IMR-90 (cell line): ENCODE results near the gene FARS2. TPM values are rescaled to one million over a fixed set of nuclear protein-coding genes. Genes with fewer than 3 reads are reported as not detected.

Experiments used
- ATAC-seq: fragments of 200-7000 bp; cut with Tn5 transposase; 2 replicates; pipeline ENCODE4 v1.9.1; 2020; ENCODE audit warnings: low read depth, mild to moderate bottlenecking, moderate library complexity
- BruUV-seq: library from RNA; stranded (reverse); fragments of 400-500 nt; replicated peaks from 2 replicates; lab custom pipeline; 2021; lab: Mats Ljungman, UMichigan
- CTCF ChIA-PET: fragments of 300-600 bp; formaldehyde crosslinking; extraction: SDS; loops from one replicate; lab custom pipeline; 2021; ENCODE audit warnings: antibody characterized with exemption; lab: Yijun Ruan, JAX
- POLR2A ChIA-PET: fragments of 300-600 bp; sonication (Branson Sonifier 250); formaldehyde crosslinking; loops from one replicate; lab custom pipeline; 2022; ENCODE audit warnings: antibody characterized with exemption; ENCODE audit not compliant: unreplicated experiment; lab: Charles Lee
- DNase-seq: peaks from one replicate; pipeline ENCODE4 v3.0.0; 2013
- H2AFZ ChIP-seq: replicated peaks from 2 replicates; pipeline ENCODE3; 2013; ENCODE audit warnings: low read length, mild to moderate bottlenecking; ENCODE audit not compliant: poor library complexity
- H2AK5ac ChIP-seq: 2 replicates; pipeline ENCODE4 v1.6.1; 2013; ENCODE audit warnings: low read depth, low read length, inconsistent platforms
- H2AK9ac ChIP-seq: replicated peaks from 2 replicates; pipeline ENCODE3; 2013; ENCODE audit warnings: mild to moderate bottlenecking, low read depth, low read length, moderate library complexity; ENCODE audit not compliant: poor library complexity
- H2BK120ac ChIP-seq: 2 replicates; pipeline ENCODE4 v1.6.1; 2013; ENCODE audit warnings: low read depth, low read length, inconsistent platforms
- H2BK15ac ChIP-seq: 3 replicates; pipeline ENCODE4 v1.6.1; 2013; ENCODE audit warnings: low read depth, low read length, inconsistent platforms
- H2BK20ac ChIP-seq: 2 replicates; pipeline ENCODE4 v1.6.1; 2013; ENCODE audit warnings: low read depth, mild to moderate bottlenecking, inconsistent platforms, low read length, moderate library complexity
- H2BK5ac ChIP-seq: 2 replicates; pipeline ENCODE4 v1.6.1; 2013; ENCODE audit warnings: mild to moderate bottlenecking, low read depth, low read length, inconsistent platforms; ENCODE audit not compliant: poor library complexity, severe bottlenecking
- H3K14ac ChIP-seq: replicated peaks from 2 replicates; pipeline ENCODE4 v1.6.1; 2013; ENCODE audit warnings: low read depth, low read length, inconsistent platforms
- H3K18ac ChIP-seq: 2 replicates; pipeline ENCODE4 v1.6.1; 2013; ENCODE audit warnings: low read depth, low read length, control low read depth
- H3K23ac ChIP-seq: 2 replicates; pipeline ENCODE4 v1.6.1; 2013; ENCODE audit warnings: low read depth, low read length, inconsistent platforms
- H3K27ac ChIP-seq: 2 replicates; pipeline ENCODE4 v1.5.1; 2013; ENCODE audit warnings: mild to moderate bottlenecking, control low read depth, low read length; ENCODE audit not compliant: insufficient read depth
- H3K27me3 ChIP-seq: 2 replicates; pipeline ENCODE4 v1.6.1; 2013; ENCODE audit warnings: low read length; ENCODE audit not compliant: control insufficient read depth, insufficient read depth
- H3K36me3 ChIP-seq: 2 replicates; pipeline ENCODE4 v1.6.1; 2013; ENCODE audit warnings: low read length, mixed read lengths; ENCODE audit not compliant: control insufficient read depth, insufficient read depth
- H3K4ac ChIP-seq: 2 replicates; pipeline ENCODE4 v1.6.1; 2013; ENCODE audit warnings: low read depth, low read length, inconsistent platforms
- H3K4me1 ChIP-seq: 2 replicates; pipeline ENCODE4 v1.6.1; 2013; ENCODE audit warnings: low read length, mixed read lengths; ENCODE audit not compliant: control insufficient read depth, insufficient read depth
- H3K4me2 ChIP-seq: 2 replicates; pipeline ENCODE4 v1.6.1; 2013; ENCODE audit warnings: low read depth, mild to moderate bottlenecking, control low read depth, low read length, moderate library complexity
- H3K4me3 ChIP-seq: 2 replicates; pipeline ENCODE4 v1.5.1; 2013; ENCODE audit warnings: low read depth, mild to moderate bottlenecking, control low read depth, low read length, moderate library complexity; ENCODE audit not compliant: insufficient read depth
- H3K56ac ChIP-seq: 2 replicates; pipeline ENCODE4 v1.6.1; 2013; ENCODE audit warnings: low read length, inconsistent platforms; ENCODE audit not compliant: insufficient read depth; ENCODE audit errors: extremely low read depth
- H3K79me1 ChIP-seq, 2 experiments: 2 replicates each; pipeline ENCODE4 v1.6.1; 2013; ENCODE audit warnings: low read length in 2 of 2, inconsistent platforms in 1 of 2, low read depth in 1 of 2
- H3K9ac ChIP-seq: 2 replicates; pipeline ENCODE4 v1.6.1; 2013; ENCODE audit warnings: low read depth, low read length, control low read depth
- H3K9me1 ChIP-seq: 2 replicates; pipeline ENCODE4 v1.6.1; 2013; ENCODE audit warnings: low read length, inconsistent platforms; ENCODE audit not compliant: insufficient read depth
- H3K9me3 ChIP-seq: 2 replicates; pipeline ENCODE4 v1.6.1; 2013; ENCODE audit warnings: low read length; ENCODE audit not compliant: control insufficient read depth, insufficient read depth
- H4K20me1 ChIP-seq: 2 replicates; pipeline ENCODE4 v1.6.1; 2013; ENCODE audit warnings: low read length, inconsistent platforms; ENCODE audit not compliant: insufficient read depth
- H4K5ac ChIP-seq: 2 replicates; pipeline ENCODE4 v1.6.1; 2013; ENCODE audit warnings: mild to moderate bottlenecking, low read depth, low read length, control low read depth
- H4K8ac ChIP-seq, 2 experiments: 2 replicates each; pipeline ENCODE4 v1.6.1; 2013; ENCODE audit warnings: low read depth in 2 of 2, low read length in 2 of 2, control low read depth in 1 of 2, inconsistent platforms in 1 of 2
- H4K91ac ChIP-seq: 2 replicates; pipeline ENCODE4 v1.6.1; 2013; ENCODE audit warnings: low read depth, low read length, inconsistent platforms; ENCODE audit not compliant: insufficient read depth
- BHLHE40 ChIP-seq: fragments of 150-350 bp; IDR thresholded peaks from 2 replicates; pipeline ENCODE4 v1.6.1; 2016; ENCODE audit warnings: mild to moderate bottlenecking, low read depth, low read length
- CEBPB ChIP-seq: IDR thresholded peaks from 2 replicates; pipeline ENCODE4 v1.6.1; 2012; ENCODE audit warnings: low read depth, low read length, improper control_type of control experiment
- CHD1 ChIP-seq: IDR thresholded peaks from 2 replicates; pipeline ENCODE4 v1.6.1; 2012; ENCODE audit warnings: low read depth, low read length, improper control_type of control experiment
- CTCF ChIP-seq: conservative IDR thresholded peaks from 2 replicates; pipeline ENCODE4 v1.5.1; 2012; ENCODE audit warnings: mild to moderate bottlenecking, low read depth, low read length, improper control_type of control experiment
- FOS ChIP-seq: fragments of 150-350 bp; IDR thresholded peaks from 2 replicates; pipeline ENCODE4 v1.6.1; 2016; ENCODE audit warnings: low read depth, low read length
- MAFK ChIP-seq: IDR thresholded peaks from 2 replicates; pipeline ENCODE4 v1.6.1; 2012; ENCODE audit warnings: low read depth, low read length, improper control_type of control experiment
- MAZ ChIP-seq: IDR thresholded peaks from 2 replicates; pipeline ENCODE4 v1.6.1; 2012; ENCODE audit warnings: low read depth, mild to moderate bottlenecking, low read length, improper control_type of control experiment, moderate library complexity, borderline replicate concordance
- MXI1 ChIP-seq: IDR thresholded peaks from 2 replicates; pipeline ENCODE4 v1.6.1; 2012; ENCODE audit warnings: low read depth, mild to moderate bottlenecking, low read length, moderate library complexity, borderline replicate concordance
- NFE2L2 ChIP-seq: fragments of 150-350 bp; IDR thresholded peaks from 2 replicates; pipeline ENCODE4 v1.6.1; 2016; ENCODE audit warnings: low read depth, mild to moderate bottlenecking, low read length
- POLR2A ChIP-seq: IDR thresholded peaks from 2 replicates; pipeline ENCODE4 v1.6.1; 2012; ENCODE audit warnings: mild to moderate bottlenecking, low read depth, low read length
- RAD21 ChIP-seq: IDR thresholded peaks from 2 replicates; pipeline ENCODE4 v1.6.1; 2012; ENCODE audit warnings: low read length, improper control_type of control experiment
- RCOR1 ChIP-seq: IDR thresholded peaks from 2 replicates; pipeline ENCODE4 v1.6.1; 2012; ENCODE audit warnings: mild to moderate bottlenecking, low read length, improper control_type of control experiment; ENCODE audit not compliant: insufficient replicate concordance
- RFX5 ChIP-seq: IDR thresholded peaks from 2 replicates; pipeline ENCODE4 v1.8.0; 2012; ENCODE audit warnings: low read depth, mild to moderate bottlenecking, low read length, moderate library complexity
- SMC3 ChIP-seq: fragments of 150-350 bp; IDR thresholded peaks from 2 replicates; pipeline ENCODE4 v1.6.1; 2016; ENCODE audit warnings: low read depth, mild to moderate bottlenecking, antibody characterized with exemption, low read length, moderate library complexity
- USF2 ChIP-seq: fragments of 150-350 bp; IDR thresholded peaks from 2 replicates; pipeline ENCODE4 v1.6.1; 2017; ENCODE audit warnings: mild to moderate bottlenecking, antibody characterized with exemption, low read length, low read depth
- WGBS, 2 experiments: methylation state at CpG; one replicate each; pipeline versions ENCODE4 v1.1.5 to v1.1.7; 2013; ENCODE audit warnings: missing lambda C conversion rate in 2 of 2; ENCODE audit not compliant: insufficient read length in 1 of 2; ENCODE audit errors: extremely low coverage in 2 of 2; 5-methylcytosine and 5-hydroxymethylcytosine counted together
- dilution Hi-C: fragments of 300-500 bp; cut with HindIII; formaldehyde crosslinking; loops from one replicate; pipeline ENCODE4 v1.14.3; 2018; ENCODE audit warnings: low sequenced_read_pairs; ENCODE audit not compliant: unreplicated experiment
- in situ Hi-C: fragments of 300-500 bp; cut with MboI; formaldehyde crosslinking; loops from 3 replicates; pipeline ENCODE4 v1.14.3; 2019; ENCODE audit warnings: low sequenced_read_pairs, inconsistent platforms, mixed read lengths
- intact Hi-C: fragments of 100-400 bp; cut with micrococcal nuclease; formaldehyde crosslinking; loops from 2 replicates; pipeline ENCODE4 v1.10.0; 2022
- polyA plus RNA-seq, 3 experiments: library from polyadenylated mRNA; depleted of rRNA; stranded (reverse); fragments of >200 nt; gene quantifications; 2 replicates each; pipeline ENCODE4 v1.2.3, GENCODE V29; 2012; ENCODE audit warnings: low replicate concordance in 1 of 3
- total RNA-seq: library from RNA; depleted of rRNA; stranded (reverse); fragments of >200 nt; gene quantifications from 2 replicates; pipeline ENCODE4 v1.2.3, GENCODE V29; 2012
- TF ChIP-seq, protein P1 (sequence below): fragments of 150-350 bp; IDR thresholded peaks from 2 replicates; pipeline ENCODE4 v1.6.1; 2016; ENCODE audit warnings: low read depth, mild to moderate bottlenecking, low read length, moderate library complexity, borderline replicate concordance

FARS2 gene
- total and polyA plus RNA-seq, 2 of the 4 experiments (the other 2 are of a cell fraction) = 12.1 to 28.9 TPM

GRCh38 chr6:5665667-5666066 is 404.4 kb downstream of the FARS2 start:
- H2AK5ac ChIP-seq = no peak overlapping the region
- intact Hi-C loops = no loop called here
- ChIA-PET CTCF (interaction anchor here (1.5 kb wide), 1 partner anchor 11 kb away, joined by 3 read pairs; no protein-coding TSS in a partner anchor), POLR2A (no interaction called here)
- H2AK9ac ChIP-seq = no peak overlapping the region
- H3K4me2 ChIP-seq = no peak overlapping the region
- in situ Hi-C loops = no loop called here
- H2BK120ac ChIP-seq = no peak overlapping the region
- no peak overlapping the region for H2BK20ac ChIP-seq
- H2BK15ac ChIP-seq = no peak overlapping the region
- no peak overlapping the region for H3K23ac ChIP-seq
- H3K56ac ChIP-seq = no peak overlapping the region
- ATAC-seq = no peak
- H4K20me1 ChIP-seq = no peaks in the 10 kb centered on the region
- H4K5ac ChIP-seq = no peak overlapping the region
- BruUV-seq = no TSS peak
- no peaks in the 10 kb centered on the region for H3K4me1 ChIP-seq
- H3K27me3 ChIP-seq = no peaks in the 10 kb centered on the region
- no CpG with 5 or more reads among the region's 2 CpGs for WGBS, 2 experiments
- no peak overlapping the region for H3K18ac ChIP-seq
- no peak overlapping the region for H4K8ac ChIP-seq
- H3K9me3 ChIP-seq = no peaks in the 10 kb centered on the region
- dilution Hi-C loops = no loop called here
- H2AFZ ChIP-seq = no peak overlapping the region
- DNase-seq = no peak
- no peaks in the 10 kb centered on the region for H3K36me3 ChIP-seq
- TF ChIP-seq USF2 (no peak), CEBPB (no peak), NFE2L2 (no peak), RCOR1 (no peak), SMC3 (no peak), POLR2A (no peak), FOS (no peak), CHD1 (no peak), MAZ (no peak), CTCF (no peak), MXI1 (no peak), RFX5 (no peak), BHLHE40 (no peak), MAFK (no peak), RAD21 (no peak)
- TF ChIP-seq, protein P1, sequence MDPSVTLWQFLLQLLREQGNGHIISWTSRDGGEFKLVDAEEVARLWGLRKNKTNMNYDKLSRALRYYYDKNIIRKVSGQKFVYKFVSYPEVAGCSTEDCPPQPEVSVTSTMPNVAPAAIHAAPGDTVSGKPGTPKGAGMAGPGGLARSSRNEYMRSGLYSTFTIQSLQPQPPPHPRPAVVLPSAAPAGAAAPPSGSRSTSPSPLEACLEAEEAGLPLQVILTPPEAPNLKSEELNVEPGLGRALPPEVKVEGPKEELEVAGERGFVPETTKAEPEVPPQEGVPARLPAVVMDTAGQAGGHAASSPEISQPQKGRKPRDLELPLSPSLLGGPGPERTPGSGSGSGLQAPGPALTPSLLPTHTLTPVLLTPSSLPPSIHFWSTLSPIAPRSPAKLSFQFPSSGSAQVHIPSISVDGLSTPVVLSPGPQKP = no peak
- 0 out of 2 replicates have a peak, but pooled peaks cover 2% of the 10 kb centered on the region for H3K9me1 ChIP-seq
- H4K91ac ChIP-seq = no peak overlapping the region
- H3K4me3 ChIP-seq = no peak overlapping the region
- H3K9ac ChIP-seq = no peak overlapping the region
- H3K79me1 ChIP-seq = no peaks in the 10 kb centered on the region; a peak in 1 of 4 replicates
- H2BK5ac ChIP-seq = no peak overlapping the region
- no peak overlapping the region for H3K14ac ChIP-seq
- no peak overlapping the region for H3K27ac ChIP-seq
- H3K4ac ChIP-seq = no peak overlapping the region
